ENCODE data around the gene ANXA7. TPM values are rescaled to one million over a fixed set of nuclear protein-coding genes. Genes with fewer than 3 reads are reported as not detected.

Gene ANXA7
- total and polyA plus RNA-seq, 9 donors = 56.3 to 131 (median 115) TPM

DNA sequence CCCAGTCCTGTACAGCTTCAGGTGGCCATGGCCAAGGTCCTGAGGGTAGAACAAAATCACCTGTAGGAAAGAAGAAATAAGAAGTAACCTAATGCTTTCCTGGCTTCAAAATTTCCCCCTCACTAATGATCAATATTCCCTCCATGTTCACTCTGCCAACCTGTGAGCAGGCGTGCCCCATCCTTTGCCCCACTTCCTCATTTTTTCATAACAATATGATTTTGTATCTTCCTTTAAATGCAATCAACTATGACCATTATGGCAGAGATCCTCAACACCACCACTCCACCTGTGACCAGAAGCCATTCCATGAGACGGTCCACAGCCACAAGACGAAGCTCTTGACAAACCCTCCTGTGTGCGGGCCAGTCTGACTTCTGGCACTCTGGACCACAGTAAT, 12.5 kb upstream of the ANXA7 start:
- DNase-seq = no peak
- no peaks in the 10 kb centered on the region for H3K4me1 ChIP-seq (ENCODE audit: insufficient read depth)
- H3K4me3 ChIP-seq = no peak overlapping the region
- H3K9me3 ChIP-seq = no peaks in the 10 kb centered on the region
- no peaks in the 10 kb centered on the region for H3K27me3 ChIP-seq
- 95 to 98% (median 97%) methylated on average over 4 of the region's 4 CpGs for WGBS, 3 donors
- no peak for TF ChIP-seq EP300 (IDR thresholded peaks at IDR 0.05)
- TF ChIP-seq, protein P1, sequence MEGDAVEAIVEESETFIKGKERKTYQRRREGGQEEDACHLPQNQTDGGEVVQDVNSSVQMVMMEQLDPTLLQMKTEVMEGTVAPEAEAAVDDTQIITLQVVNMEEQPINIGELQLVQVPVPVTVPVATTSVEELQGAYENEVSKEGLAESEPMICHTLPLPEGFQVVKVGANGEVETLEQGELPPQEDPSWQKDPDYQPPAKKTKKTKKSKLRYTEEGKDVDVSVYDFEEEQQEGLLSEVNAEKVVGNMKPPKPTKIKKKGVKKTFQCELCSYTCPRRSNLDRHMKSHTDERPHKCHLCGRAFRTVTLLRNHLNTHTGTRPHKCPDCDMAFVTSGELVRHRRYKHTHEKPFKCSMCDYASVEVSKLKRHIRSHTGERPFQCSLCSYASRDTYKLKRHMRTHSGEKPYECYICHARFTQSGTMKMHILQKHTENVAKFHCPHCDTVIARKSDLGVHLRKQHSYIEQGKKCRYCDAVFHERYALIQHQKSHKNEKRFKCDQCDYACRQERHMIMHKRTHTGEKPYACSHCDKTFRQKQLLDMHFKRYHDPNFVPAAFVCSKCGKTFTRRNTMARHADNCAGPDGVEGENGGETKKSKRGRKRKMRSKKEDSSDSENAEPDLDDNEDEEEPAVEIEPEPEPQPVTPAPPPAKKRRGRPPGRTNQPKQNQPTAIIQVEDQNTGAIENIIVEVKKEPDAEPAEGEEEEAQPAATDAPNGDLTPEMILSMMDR (IDR thresholded peaks at IDR 0.05) = no peak
- TF ChIP-seq POLR2A (IDR thresholded peaks at IDR 0.05) = no peak
- no peak overlapping the region for H3K27ac ChIP-seq
- H3K36me3 ChIP-seq = peaks cover 4% of the 10 kb centered on the region
- intact Hi-C loops (cut with DNase I) = no loop called here

DNA sequence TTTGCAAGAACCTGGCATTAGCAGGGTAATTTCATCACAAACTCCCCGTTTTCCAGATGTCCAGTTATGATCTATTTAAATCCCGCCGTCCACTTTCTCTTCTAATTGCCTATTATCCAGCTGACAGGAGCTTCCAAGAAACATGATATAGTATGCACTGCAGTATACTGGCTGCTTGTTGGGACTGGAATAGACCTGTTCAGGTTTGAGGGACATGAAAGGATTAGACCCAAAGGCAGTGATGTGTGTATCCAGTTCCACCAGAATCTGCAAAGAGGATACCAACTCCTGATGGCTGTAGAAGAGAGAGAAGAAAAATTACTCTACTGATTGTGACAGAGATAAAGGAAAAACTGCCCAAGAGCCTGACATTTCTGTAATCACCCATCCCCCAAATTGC, 10.6 kb upstream of the ANXA7 start:
- Histone ChIP-seq H3K4me3 (no peak overlapping the region), H3K36me3 (peaks cover 4% of the 10 kb centered on the region), H3K9me3 (no peaks in the 10 kb centered on the region), H3K27me3 (no peaks in the 10 kb centered on the region), H3K4me1 (ENCODE audit: insufficient read depth) (no peaks in the 10 kb centered on the region), H3K27ac (no peak overlapping the region)
- DNase-seq = no peak
- TF ChIP-seq POLR2A (IDR thresholded peaks at IDR 0.05) (no peak), EP300 (IDR thresholded peaks at IDR 0.05) (no peak)
- TF ChIP-seq, protein P1 (IDR thresholded peaks at IDR 0.05) = no peak
- 81 to 89% (median 82%) methylated on average over 3 of the region's 3 CpGs for WGBS, 3 donors
- intact Hi-C loops (cut with DNase I) = no loop called here

DNA sequence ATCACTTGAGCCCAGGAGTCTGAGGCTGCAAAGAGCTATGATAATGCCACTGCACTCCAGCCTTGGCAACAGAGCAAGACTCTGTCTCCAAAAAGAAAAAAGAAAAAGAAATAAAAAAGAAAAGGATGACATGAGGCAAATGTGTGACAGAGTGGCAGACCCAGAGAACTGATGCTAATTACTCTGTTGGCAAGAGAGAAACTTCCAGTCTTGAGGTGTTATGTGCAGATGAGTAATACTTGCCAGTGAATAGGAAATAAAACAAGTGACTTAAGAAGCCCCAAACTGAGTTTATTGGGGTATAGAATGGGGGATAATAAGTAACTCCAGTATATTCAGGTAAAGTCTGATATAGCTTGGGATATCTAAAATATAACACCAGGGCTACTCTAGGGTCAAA, 9.5 kb upstream of the ANXA7 start:
- Histone ChIP-seq H3K4me1 (ENCODE audit: insufficient read depth) (no peaks in the 10 kb centered on the region), H3K27ac (no peak overlapping the region), H3K27me3 (no peaks in the 10 kb centered on the region), H3K9me3 (no peaks in the 10 kb centered on the region), H3K4me3 (no peak overlapping the region), H3K36me3 (peaks cover 4% of the 10 kb centered on the region)
- intact Hi-C loops (cut with DNase I) = no loop called here
- TF ChIP-seq EP300 (IDR thresholded peaks at IDR 0.05) (no peak), POLR2A (IDR thresholded peaks at IDR 0.05) (no peak)
- TF ChIP-seq, protein P1 (IDR thresholded peaks at IDR 0.05) = no peak
- DNase-seq = no peak

DNA sequence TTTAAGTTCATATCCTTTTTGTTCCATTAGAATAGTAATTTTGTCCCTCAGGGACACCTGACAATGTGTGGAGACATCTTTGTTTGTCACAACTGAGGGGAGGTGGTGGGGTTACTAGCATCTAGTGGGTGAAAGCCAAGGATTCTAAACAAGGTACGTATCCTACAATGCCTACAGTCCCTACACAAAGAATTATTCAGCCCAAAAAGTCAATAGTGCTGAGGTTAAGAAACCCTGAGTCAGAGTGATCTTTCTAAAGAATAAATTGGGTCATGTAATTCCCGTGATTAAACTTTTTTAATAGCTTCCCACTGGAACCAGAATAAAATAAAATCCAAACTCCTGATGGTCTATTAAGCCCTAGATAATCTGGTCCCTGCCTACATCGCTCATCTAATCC, 2.7 kb upstream of the ANXA7 start:
- Histone ChIP-seq H3K9me3 (no peaks in the 10 kb centered on the region), H3K36me3 (no peaks in the 10 kb centered on the region), H3K27ac (no peak overlapping the region), H3K4me3 (no peak overlapping the region), H3K27me3 (no peaks in the 10 kb centered on the region), H3K4me1 (ENCODE audit: insufficient read depth) (peaks cover 3% of the 10 kb centered on the region)
- no peak for TF ChIP-seq POLR2A (IDR thresholded peaks at IDR 0.05)
- TF ChIP-seq, protein P1 (IDR thresholded peaks at IDR 0.05) = no peak
- no peak for TF ChIP-seq EP300 (IDR thresholded peaks at IDR 0.05)
- 87 to 94% (median 89%) methylated on average over 3 of the region's 3 CpGs for WGBS, 3 donors
- DNase-seq = no peak
- intact Hi-C loops (cut with DNase I) = no loop called here

Measured in ovary (tissue), 9 donors.